H9 (cell line): ENCODE results near the gene RNF26. TPM values are rescaled to one million over a fixed set of nuclear protein-coding genes. Genes with fewer than 3 reads are reported as not detected.

Experiments
- DNase-seq: peaks from one replicate; pipeline ENCODE4 v3.0.0-alpha.2; 2017
- H2AFZ ChIP-seq: one replicate; pipeline ENCODE4 v1.6.1; 2013; ENCODE audit warnings: mild to moderate bottlenecking, low read length, control low read depth, moderate library complexity
- H2AK5ac ChIP-seq: 2 replicates; pipeline ENCODE4 v1.6.1; 2013; ENCODE audit warnings: low read length, control low read depth, mixed read lengths; ENCODE audit not compliant: insufficient read length
- H2BK120ac ChIP-seq: one replicate; pipeline ENCODE4 v1.6.1; 2013; ENCODE audit warnings: low read depth, mild to moderate bottlenecking, low read length, control low read depth, inconsistent platforms; ENCODE audit not compliant: poor library complexity, severe bottlenecking
- H2BK12ac ChIP-seq: 2 replicates; pipeline ENCODE4 v1.6.1; 2013; ENCODE audit warnings: low read length, control low read depth, mixed read lengths, low read depth; ENCODE audit not compliant: insufficient read length
- H2BK15ac ChIP-seq: 2 replicates; pipeline ENCODE4 v1.6.1; 2013; ENCODE audit warnings: low read depth, low read length, control low read depth
- H2BK20ac ChIP-seq: one replicate; pipeline ENCODE4 v1.6.1; 2013; ENCODE audit warnings: low read depth, mild to moderate bottlenecking, low read length, control low read depth, inconsistent platforms; ENCODE audit not compliant: poor library complexity, severe bottlenecking
- H2BK5ac ChIP-seq: 2 replicates; pipeline ENCODE4 v1.6.1; 2013; ENCODE audit warnings: low read length, control low read depth, mixed read lengths; ENCODE audit not compliant: insufficient read length
- H3K14ac ChIP-seq: 2 replicates; pipeline ENCODE4 v1.6.1; 2013; ENCODE audit warnings: low read length, control low read depth; ENCODE audit not compliant: insufficient read depth
- H3K18ac ChIP-seq: 2 replicates; pipeline ENCODE4 v1.6.1; 2013; ENCODE audit warnings: low read depth, mild to moderate bottlenecking, mixed read lengths, low read length, control low read depth; ENCODE audit not compliant: insufficient read length
- H3K23ac ChIP-seq: 2 replicates; pipeline ENCODE4 v1.6.1; 2013; ENCODE audit warnings: low read length, control low read depth, mixed read lengths, low read depth; ENCODE audit not compliant: insufficient read length
- H3K23me2 ChIP-seq: 2 replicates; pipeline ENCODE4 v1.6.1; 2013; ENCODE audit warnings: low read depth, mild to moderate bottlenecking, mixed read lengths, low read length, control low read depth; ENCODE audit not compliant: insufficient read length, poor library complexity, severe bottlenecking
- H3K27ac ChIP-seq: 2 replicates; pipeline ENCODE4 v1.5.1; 2013; ENCODE audit warnings: low read length, control low read depth, mixed read lengths, low read depth; ENCODE audit not compliant: insufficient read length
- H3K27me3 ChIP-seq: 2 replicates; pipeline ENCODE4 v1.6.1; 2013; ENCODE audit warnings: low read length, control low read depth, inconsistent platforms; ENCODE audit not compliant: insufficient read depth
- H3K4ac ChIP-seq: 2 replicates; pipeline ENCODE4 v1.6.1; 2013; ENCODE audit warnings: low read depth, mild to moderate bottlenecking, control low read depth, inconsistent platforms, low read length, moderate library complexity
- H3K4me1 ChIP-seq: 2 replicates; pipeline ENCODE4 v1.6.1; 2013; ENCODE audit warnings: low read length, control low read depth, inconsistent platforms; ENCODE audit not compliant: insufficient read depth
- H3K4me2 ChIP-seq: 2 replicates; pipeline ENCODE4 v1.6.1; 2013; ENCODE audit warnings: low read length, control low read depth, mixed read lengths; ENCODE audit not compliant: insufficient read length, insufficient read depth
- H3K56ac ChIP-seq: 2 replicates; pipeline ENCODE4 v1.6.1; 2013; ENCODE audit warnings: low read depth, mild to moderate bottlenecking, mixed read lengths, low read length, control low read depth; ENCODE audit not compliant: insufficient read length
- H3K79me1 ChIP-seq: 2 replicates; pipeline ENCODE4 v1.6.1; 2013; ENCODE audit warnings: low read depth, mild to moderate bottlenecking, moderate library complexity, low read length, control low read depth, inconsistent platforms; ENCODE audit not compliant: insufficient read depth, poor library complexity, severe bottlenecking
- H3K79me2 ChIP-seq: 2 replicates; pipeline ENCODE4 v1.6.1; 2013; ENCODE audit warnings: low read length, control low read depth, inconsistent platforms; ENCODE audit not compliant: insufficient read depth
- H3K9ac ChIP-seq: 2 replicates; pipeline ENCODE4 v1.6.1; 2013; ENCODE audit warnings: low read length, control low read depth, mixed read lengths; ENCODE audit not compliant: insufficient read length; ENCODE audit errors: extremely low read depth
- H3K9me3 ChIP-seq: one replicate; pipeline ENCODE4 v1.6.1; 2013; ENCODE audit warnings: low read depth, low read length, inconsistent platforms; ENCODE audit not compliant: control insufficient read depth
- H3T11ph ChIP-seq: one replicate; pipeline ENCODE4 v1.6.1; 2013; ENCODE audit warnings: mild to moderate bottlenecking, low read length, control low read depth, inconsistent platforms
- H4K20me1 ChIP-seq: one replicate; pipeline ENCODE4 v1.6.1; 2013; ENCODE audit not compliant: control insufficient read depth, insufficient read length, insufficient read depth
- H4K5ac ChIP-seq: 2 replicates; pipeline ENCODE4 v1.6.1; 2013; ENCODE audit warnings: low read depth, mild to moderate bottlenecking, mixed read lengths, low read length, control low read depth; ENCODE audit not compliant: insufficient read length
- H4K8ac ChIP-seq: replicated peaks from 2 replicates; pipeline ENCODE4 v1.6.1; 2013; ENCODE audit warnings: low read length, control low read depth, mixed read lengths, low read depth; ENCODE audit not compliant: insufficient read length
- H4K91ac ChIP-seq: 2 replicates; pipeline ENCODE4 v1.6.1; 2013; ENCODE audit warnings: low read depth, mild to moderate bottlenecking, moderate library complexity, mixed read lengths, low read length, control low read depth; ENCODE audit not compliant: insufficient read length
- H3K27ac Mint-ChIP-seq, 3 experiments: 2 replicates in 2 of 3; 3 replicates in 1 of 3; pipeline ENCODE4 v1.8.0; 2020 to 2021; ENCODE audit warnings: mixed read lengths in 3 of 3, mild to moderate bottlenecking in 1 of 3, moderate library complexity in 1 of 3
- H3K27me3 Mint-ChIP-seq: 2 replicates; pipeline ENCODE4 v1.8.0; 2021; ENCODE audit warnings: low read depth, mild to moderate bottlenecking, moderate library complexity, mixed read lengths
- H3K36me3 Mint-ChIP-seq, 3 experiments: 2 replicates in 2 of 3; 3 replicates in 1 of 3; pipeline ENCODE4 v1.8.0; 2020 to 2021; ENCODE audit warnings: low read depth in 3 of 3, mixed read lengths in 3 of 3; ENCODE audit not compliant: insufficient read depth in 1 of 3
- H3K4me1 Mint-ChIP-seq, 2 experiments: 2 replicates each; pipeline ENCODE4 v1.8.0; 2020; ENCODE audit warnings: mixed read lengths in 2 of 2
- H3K4me3 Mint-ChIP-seq, 2 experiments: 2 replicates in 1 of 2; 3 replicates in 1 of 2; pipeline ENCODE4 v1.8.0; 2020 to 2021; ENCODE audit warnings: mild to moderate bottlenecking in 2 of 2, mixed read lengths in 2 of 2, moderate library complexity in 1 of 2
- H3K9me3 Mint-ChIP-seq, 2 experiments: 2 replicates in 1 of 2; 3 replicates in 1 of 2; pipeline ENCODE4 v1.8.0; 2020; ENCODE audit warnings: mild to moderate bottlenecking in 2 of 2, mixed read lengths in 2 of 2, moderate library complexity in 1 of 2
- CTCF ChIP-seq: fragments of 200-600 bp; sonication (generic); conservative IDR thresholded peaks from 3 replicates; pipeline ENCODE4 v1.8.0; 2021; ENCODE audit warnings: antibody characterized with exemption, mild to moderate bottlenecking
- WGBS: extraction: QIAGEN DNeasy Blood & Tissue Kit; methylation state at CpG from one replicate; pipeline ENCODE4 v1.1.7; 2013; ENCODE audit warnings: missing lambda C conversion rate, low lambda C conversion rate, mixed read lengths; ENCODE audit not compliant: insufficient read length; ENCODE audit errors: extremely low coverage; 5-methylcytosine and 5-hydroxymethylcytosine counted together
- total RNA-seq: library from RNA; stranded (reverse); gene quantifications from 2 replicates; pipeline ENCODE4 v1.2.1, GENCODE V29; 2021

The RNF26 gene
- total RNA-seq, 1 experiment from 2014 or later = 57.6 TPM

GRCh38 chr11:119372260-119373058 lies 38.1 kb downstream of the RNF26 start:
- no peak overlapping the region for H2BK120ac ChIP-seq
- H3K27ac ChIP-seq = no peak overlapping the region
- H3K27me3 ChIP-seq = no peaks in the 10 kb centered on the region
- no peak overlapping the region for H3K18ac ChIP-seq
- H3K9me3 ChIP-seq = no peaks in the 10 kb centered on the region
- no peak overlapping the region for H4K91ac ChIP-seq
- H2BK5ac ChIP-seq = no peak overlapping the region
- H2BK15ac ChIP-seq = no peak overlapping the region
- Mint-ChIP-seq H3K36me3 (peaks cover 0 to 3% (median 0%) of the 10 kb centered on the region in 3 experiments; a peak in 1 of 7 replicates), H3K9me3 (no peaks in the 10 kb centered on the region), H3K4me1 (peaks cover 70 to 79% of the 10 kb centered on the region in 2 experiments), H3K4me3 (no peak overlapping the region), H3K27me3 (peaks cover 18% of the 10 kb centered on the region), H3K27ac (no peak overlapping the region; a peak in 1 of 7 replicates)
- no peak overlapping the region for H3K23ac ChIP-seq
- no peak overlapping the region for H2AFZ ChIP-seq
- H3K4me1 ChIP-seq = peaks cover 2% of the 10 kb centered on the region; the same call in 1 of the 2 replicates
- no peak overlapping the region for H3T11ph ChIP-seq
- H4K20me1 ChIP-seq = no peaks in the 10 kb centered on the region
- no peak overlapping the region for H2BK20ac ChIP-seq
- no CpG with 5 or more reads among the region's 26 CpGs for WGBS
- no peak overlapping the region for H2AK5ac ChIP-seq
- no peak overlapping the region for H3K4ac ChIP-seq
- H2BK12ac ChIP-seq = no peak overlapping the region
- no peaks in the 10 kb centered on the region for H3K79me2 ChIP-seq
- H3K9ac ChIP-seq = no peak overlapping the region
- no peak overlapping the region for H3K4me2 ChIP-seq
- H3K56ac ChIP-seq = no peak overlapping the region
- H4K5ac ChIP-seq = no peak overlapping the region
- no peak overlapping the region for H3K14ac ChIP-seq
- no peaks in the 10 kb centered on the region for H3K23me2 ChIP-seq
- TF ChIP-seq CTCF = no peak
- no peaks in the 10 kb centered on the region for H3K79me1 ChIP-seq
- no peak overlapping the region for H4K8ac ChIP-seq
- peak; percentile 26 for DNase-seq
